Measurements from ENCODE around the gene ZBTB2. TPM values are rescaled to one million over a fixed set of nuclear protein-coding genes. Genes with fewer than 3 reads are reported as not detected.
A peak's percentile ranks its signal among the peaks of the same experiment; 100 is the strongest.

The ZBTB2 gene
- total RNA-seq, 3 donors from 2014 or later (not counting 1 experiment from before 2014, with no cell fraction given), result 27.4 to 36.9 (median 29.9) TPM

DNA sequence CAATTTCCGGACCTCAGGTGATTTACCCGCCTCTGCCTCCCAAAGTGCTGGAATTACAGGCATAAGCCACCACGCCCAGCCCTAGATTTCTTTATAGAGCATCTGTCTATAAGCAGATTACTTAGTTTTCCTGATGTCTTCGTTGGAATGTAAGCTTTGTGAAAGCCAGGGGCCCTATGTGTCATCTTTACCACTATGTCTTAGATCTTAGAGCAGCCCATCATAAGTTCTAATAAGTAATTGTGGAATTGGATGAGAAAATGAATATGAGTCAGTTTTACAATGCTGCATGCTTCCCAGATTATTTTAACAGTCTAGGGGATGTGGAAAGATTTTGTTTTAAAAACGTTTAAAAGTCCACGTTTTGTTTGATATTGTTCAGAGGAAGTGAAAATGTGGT lies 9.1 kb upstream of the ZBTB2 start:
- H3K9me3 Mint-ChIP-seq, result no peaks in the 10 kb centered on the region
- peaks cover 39 to 54% of the 10 kb centered on the region in 2 donors for H3K4me1 Mint-ChIP-seq
- Histone ChIP-seq H3K4me3 (ENCODE audit: low read length) (no peak overlapping the region), H3K27me3 (ENCODE audit: control insufficient read depth, insufficient read depth, low read length) (no peaks in the 10 kb centered on the region), H3K27ac (ENCODE audit: low read length) (no peak overlapping the region), H3K4me1 (ENCODE audit: control insufficient read depth, insufficient read depth, low read length) (peaks cover 20% of the 10 kb centered on the region), H3K9me3 (ENCODE audit: control insufficient read depth, insufficient read depth, low read length) (no peaks in the 10 kb centered on the region), H3K36me3 (ENCODE audit: control insufficient read depth, insufficient read depth, low read length) (peaks cover 24% of the 10 kb centered on the region)
- no peaks in the 10 kb centered on the region for H3K36me3 Mint-ChIP-seq
- TF ChIP-seq, protein P1, sequence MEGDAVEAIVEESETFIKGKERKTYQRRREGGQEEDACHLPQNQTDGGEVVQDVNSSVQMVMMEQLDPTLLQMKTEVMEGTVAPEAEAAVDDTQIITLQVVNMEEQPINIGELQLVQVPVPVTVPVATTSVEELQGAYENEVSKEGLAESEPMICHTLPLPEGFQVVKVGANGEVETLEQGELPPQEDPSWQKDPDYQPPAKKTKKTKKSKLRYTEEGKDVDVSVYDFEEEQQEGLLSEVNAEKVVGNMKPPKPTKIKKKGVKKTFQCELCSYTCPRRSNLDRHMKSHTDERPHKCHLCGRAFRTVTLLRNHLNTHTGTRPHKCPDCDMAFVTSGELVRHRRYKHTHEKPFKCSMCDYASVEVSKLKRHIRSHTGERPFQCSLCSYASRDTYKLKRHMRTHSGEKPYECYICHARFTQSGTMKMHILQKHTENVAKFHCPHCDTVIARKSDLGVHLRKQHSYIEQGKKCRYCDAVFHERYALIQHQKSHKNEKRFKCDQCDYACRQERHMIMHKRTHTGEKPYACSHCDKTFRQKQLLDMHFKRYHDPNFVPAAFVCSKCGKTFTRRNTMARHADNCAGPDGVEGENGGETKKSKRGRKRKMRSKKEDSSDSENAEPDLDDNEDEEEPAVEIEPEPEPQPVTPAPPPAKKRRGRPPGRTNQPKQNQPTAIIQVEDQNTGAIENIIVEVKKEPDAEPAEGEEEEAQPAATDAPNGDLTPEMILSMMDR (IDR thresholded peaks at IDR 0.05), result no peak
- H3K27me3 Mint-ChIP-seq (ENCODE audit: low read depth in 2 of 2), result no peaks in the 10 kb centered on the region
- intact Hi-C loops (cut with micrococcal nuclease), result no loop called here
- peak overlapping the region; percentile 15 for H3K4me3 Mint-ChIP-seq
- H3K27ac Mint-ChIP-seq, result peak overlapping the region; percentile 67 to 80
- DNase-seq, result no peak
- ATAC-seq, result no peak
- whole genome bisulfite sequencing (ENCODE audit: insufficient coverage), result 47% methylated on average over 5 of the region's 6 CpGs

DNA sequence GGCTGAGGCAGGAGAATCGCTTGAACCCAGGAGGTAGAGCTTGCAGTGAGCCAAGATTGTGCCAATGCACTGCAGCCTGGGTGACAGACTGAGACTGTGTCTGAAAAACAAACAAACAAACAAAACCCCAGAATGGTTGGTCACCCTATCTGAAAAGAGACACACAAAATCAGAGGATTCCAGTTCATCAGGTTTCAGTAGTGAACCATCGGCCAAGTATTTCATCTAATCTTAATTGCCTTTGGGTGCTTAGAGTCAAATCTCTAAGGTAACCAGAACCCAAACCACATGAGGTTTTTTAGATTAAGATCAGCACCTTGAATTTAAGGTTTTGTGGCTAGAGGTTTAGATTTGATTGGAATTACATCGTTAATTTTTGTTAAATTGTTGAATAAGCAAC lies 8.3 kb upstream of the ZBTB2 start:
- no peak for ATAC-seq
- Mint-ChIP-seq H3K9me3 (no peaks in the 10 kb centered on the region), H3K4me1 (peaks cover 47 to 62% of the 10 kb centered on the region in 2 donors), H3K27me3 (ENCODE audit: low read depth in 2 of 2) (no peaks in the 10 kb centered on the region), H3K27ac (peak overlapping the region in 1 of 2 donors; percentile 29), H3K4me3 (no peak overlapping the region), H3K36me3 (no peaks in the 10 kb centered on the region)
- WGBS (ENCODE audit: insufficient coverage), result 49% methylated on average over 3 of the region's 3 CpGs
- peaks cover 22% of the 10 kb centered on the region for H3K4me1 ChIP-seq (ENCODE audit: control insufficient read depth, insufficient read depth, low read length)
- DNase-seq, result no peak
- no peak overlapping the region for H3K27ac ChIP-seq (ENCODE audit: low read length)
- intact Hi-C loops (cut with micrococcal nuclease), result no loop called here
- H3K36me3 ChIP-seq (ENCODE audit: control insufficient read depth, insufficient read depth, low read length), result peaks cover 17% of the 10 kb centered on the region
- TF ChIP-seq, protein P1 (IDR thresholded peaks at IDR 0.05), result no peak
- H3K27me3 ChIP-seq (ENCODE audit: control insufficient read depth, insufficient read depth, low read length), result no peaks in the 10 kb centered on the region
- no peak overlapping the region for H3K4me3 ChIP-seq (ENCODE audit: low read length)
- no peaks in the 10 kb centered on the region for H3K9me3 ChIP-seq (ENCODE audit: control insufficient read depth, insufficient read depth, low read length)

DNA sequence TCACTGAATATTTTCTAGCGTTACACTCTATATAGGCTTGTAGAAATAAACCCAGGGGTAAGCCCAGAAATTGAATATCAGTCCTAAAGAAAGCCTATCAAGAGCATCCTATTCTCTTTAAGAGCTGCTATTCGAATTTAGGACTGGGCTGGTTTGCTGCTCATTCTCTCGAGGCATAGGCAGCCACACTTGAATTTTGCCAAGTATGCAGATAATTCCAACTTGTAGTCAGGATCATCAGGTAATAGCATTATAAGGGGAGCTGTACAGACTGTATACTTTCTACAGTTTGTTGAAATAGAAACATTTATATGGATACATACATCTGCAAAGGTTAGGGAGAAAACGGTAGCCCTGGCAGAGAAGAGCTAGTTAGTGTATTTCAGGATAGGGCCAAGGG lies 2.1 kb upstream of the ZBTB2 start:
- Mint-ChIP-seq H3K4me3 (peak overlapping the region; percentile 96), H3K4me1 (peaks cover 59 to 66% of the 10 kb centered on the region in 2 donors), H3K27me3 (ENCODE audit: low read depth in 2 of 2) (no peaks in the 10 kb centered on the region), H3K36me3 (no peaks in the 10 kb centered on the region), H3K27ac (peak overlapping the region; percentile 97 to 99), H3K9me3 (no peaks in the 10 kb centered on the region)
- WGBS (ENCODE audit: insufficient coverage), result 78% methylated on average over 4 of the region's 4 CpGs
- DNase-seq (no peak), ATAC-seq (no peak)
- TF ChIP-seq, protein P1 (IDR thresholded peaks at IDR 0.05), result no peak
- Histone ChIP-seq H3K4me1 (ENCODE audit: control insufficient read depth, insufficient read depth, low read length) (peaks cover 40% of the 10 kb centered on the region), H3K4me3 (ENCODE audit: low read length) (no peak overlapping the region), H3K27me3 (ENCODE audit: control insufficient read depth, insufficient read depth, low read length) (no peaks in the 10 kb centered on the region), H3K36me3 (ENCODE audit: control insufficient read depth, insufficient read depth, low read length) (no peaks in the 10 kb centered on the region), H3K9me3 (ENCODE audit: control insufficient read depth, insufficient read depth, low read length) (no peaks in the 10 kb centered on the region), H3K27ac (ENCODE audit: low read length) (peak overlapping the region; percentile 95)
- intact Hi-C loops (cut with micrococcal nuclease), result no loop called here

DNA sequence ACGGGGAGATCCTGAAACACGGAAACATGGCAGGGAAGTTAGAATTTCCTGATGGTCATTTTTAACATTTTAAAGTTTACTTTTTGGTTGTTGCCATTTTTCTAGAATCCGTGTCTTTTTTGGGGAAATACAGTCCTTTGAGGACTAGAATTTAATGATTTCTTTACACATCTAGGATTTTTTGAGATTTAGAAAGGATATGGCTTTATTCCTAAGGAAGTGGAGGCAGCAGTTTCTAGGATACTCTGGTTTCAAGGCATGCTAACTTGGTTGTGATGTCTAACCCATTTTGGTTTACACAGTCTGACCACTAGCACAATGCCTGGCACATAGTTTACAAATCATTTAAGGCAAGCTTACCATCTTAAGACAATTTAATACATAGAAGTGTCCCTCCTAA lies 1.1 kb upstream of the ZBTB2 start:
- Histone ChIP-seq H3K27ac (ENCODE audit: low read length) (peak overlapping the region; percentile 95), H3K27me3 (ENCODE audit: control insufficient read depth, insufficient read depth, low read length) (no peaks in the 10 kb centered on the region), H3K36me3 (ENCODE audit: control insufficient read depth, insufficient read depth, low read length) (no peaks in the 10 kb centered on the region), H3K9me3 (ENCODE audit: control insufficient read depth, insufficient read depth, low read length) (no peaks in the 10 kb centered on the region), H3K4me3 (ENCODE audit: low read length) (peak overlapping the region; percentile 70), H3K4me1 (ENCODE audit: control insufficient read depth, insufficient read depth, low read length) (peaks cover 46% of the 10 kb centered on the region)
- H3K9me3 Mint-ChIP-seq, result no peaks in the 10 kb centered on the region
- intact Hi-C loops (cut with micrococcal nuclease), result no loop called here
- no peaks in the 10 kb centered on the region for H3K27me3 Mint-ChIP-seq (ENCODE audit: low read depth in 2 of 2)
- WGBS (ENCODE audit: insufficient coverage), result 7% methylated on average over 3 of the region's 3 CpGs
- H3K27ac Mint-ChIP-seq, result peak overlapping the region; percentile 97 to 99
- H3K36me3 Mint-ChIP-seq, result no peaks in the 10 kb centered on the region
- peak overlapping the region; percentile 96 for H3K4me3 Mint-ChIP-seq
- TF ChIP-seq, protein P1 (IDR thresholded peaks at IDR 0.05), result no peak
- DNase-seq, result no peak
- ATAC-seq, result no peak
- H3K4me1 Mint-ChIP-seq, result peaks cover 57 to 67% of the 10 kb centered on the region in 2 donors
